ENCODE results near the gene MGAT4B. TPM values are rescaled to one million over a fixed set of nuclear protein-coding genes. Genes with fewer than 3 reads are reported as not detected.
A peak's percentile ranks its signal among the peaks of the same experiment; 100 is the strongest.
"Not testable (repeated sequence)": the region's sequence is repeated elsewhere in the genome, so short reads cannot be mapped to it uniquely, and the experiment has no call there.

MGAT4B gene
- total RNA-seq (2014; rRNA removed; shearing (Covaris generic)) = 97.7 and 99.4 TPM in 2 replicates

DNA sequence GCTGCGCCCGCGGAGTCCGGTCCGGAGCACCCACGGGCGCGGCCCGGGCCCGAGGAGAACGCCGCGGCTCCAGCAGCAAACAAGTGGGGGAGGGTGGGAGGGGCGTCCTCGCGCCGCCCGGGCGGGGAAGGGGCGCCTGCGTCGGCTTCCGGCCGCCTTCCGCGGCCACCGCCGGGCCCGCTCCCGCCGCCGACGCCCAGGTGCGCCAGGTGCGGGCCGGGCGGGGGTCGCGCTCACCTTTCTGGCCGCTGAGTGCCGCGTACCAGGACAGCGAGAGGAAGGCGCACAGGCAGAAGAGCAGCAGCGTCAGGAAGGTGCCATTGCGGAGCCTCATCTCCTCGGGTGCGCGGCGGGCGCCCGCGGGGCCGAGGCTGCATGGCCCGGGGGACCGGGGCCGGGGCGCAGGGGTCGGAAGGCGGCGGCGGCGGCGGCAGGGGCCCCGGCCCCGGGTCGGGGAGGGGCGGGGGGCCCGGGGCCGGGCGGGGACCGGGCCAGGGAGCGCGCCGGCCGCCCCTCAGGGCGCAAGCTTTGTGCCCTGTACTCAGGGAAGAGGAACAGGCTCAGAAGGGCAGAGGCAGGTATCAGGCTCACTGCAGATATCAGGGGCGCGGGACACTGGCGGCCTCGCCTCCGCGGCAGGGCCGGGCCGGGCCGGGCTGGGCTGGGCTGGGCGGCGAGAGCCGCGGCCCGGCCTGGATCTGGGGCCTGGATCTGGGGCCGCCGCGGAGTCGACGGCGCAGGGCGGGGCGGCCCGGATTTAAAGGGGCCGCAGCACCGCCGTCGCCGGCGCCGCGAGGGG is at the start of gene MGAT4B:
TSS of gene MGAT4B (minus strand) at position 617 of the 799 bp plus-strand sequence. CDS start at position 334, 283 bp downstream.
- peak; percentile 75 for DNase-seq (ENCODE audit: low read depth)

DNA sequence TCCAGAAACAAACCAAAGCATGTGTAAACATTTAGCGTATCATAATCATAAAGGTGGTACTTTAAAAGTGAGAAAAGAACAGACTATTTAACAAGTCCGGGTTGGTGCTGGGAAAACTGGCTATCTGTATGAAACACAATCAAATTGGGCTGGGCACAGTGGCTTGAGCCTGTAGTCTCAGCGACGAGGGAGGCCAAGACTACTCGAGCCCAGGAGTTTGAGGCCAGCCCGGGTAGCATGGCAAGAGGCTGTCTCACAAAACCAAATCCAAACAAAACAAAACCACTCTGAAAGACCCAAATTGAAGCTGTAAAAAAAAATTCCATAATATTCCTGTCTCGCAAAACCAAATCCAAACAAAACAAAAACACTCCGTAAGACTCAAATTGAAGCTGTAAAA is 47.7 kb upstream of the MGAT4B start:
- no peak for DNase-seq (ENCODE audit: low read depth)

DNA sequence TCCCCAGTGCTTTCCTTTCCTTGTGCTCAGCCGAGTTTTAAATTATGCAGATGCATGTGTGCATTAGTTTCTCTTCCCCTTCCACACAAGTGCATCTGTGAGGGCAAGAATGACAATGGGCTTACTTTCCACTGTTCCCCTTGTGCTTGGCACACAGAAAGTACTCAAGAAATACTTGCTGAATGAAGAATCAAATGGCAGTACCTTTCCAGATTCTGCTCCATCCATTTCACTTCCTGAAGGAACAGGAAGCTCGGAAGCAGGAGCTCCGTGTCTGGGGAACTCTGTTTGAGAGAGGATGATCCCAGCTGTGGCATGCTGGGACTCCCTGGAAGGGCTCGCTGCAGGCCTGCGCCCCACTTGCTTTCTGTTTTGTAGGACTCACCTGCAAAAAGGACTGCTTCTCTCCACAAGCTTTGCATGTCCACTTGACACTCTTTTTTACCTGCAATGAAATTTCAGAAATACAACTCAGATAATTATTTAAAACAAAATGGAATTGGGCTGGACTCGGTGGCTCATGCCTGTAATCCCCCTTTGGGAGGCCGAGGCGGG is 46.4 kb upstream of the MGAT4B start:
- DNase-seq (ENCODE audit: low read depth) = no peak

DNA sequence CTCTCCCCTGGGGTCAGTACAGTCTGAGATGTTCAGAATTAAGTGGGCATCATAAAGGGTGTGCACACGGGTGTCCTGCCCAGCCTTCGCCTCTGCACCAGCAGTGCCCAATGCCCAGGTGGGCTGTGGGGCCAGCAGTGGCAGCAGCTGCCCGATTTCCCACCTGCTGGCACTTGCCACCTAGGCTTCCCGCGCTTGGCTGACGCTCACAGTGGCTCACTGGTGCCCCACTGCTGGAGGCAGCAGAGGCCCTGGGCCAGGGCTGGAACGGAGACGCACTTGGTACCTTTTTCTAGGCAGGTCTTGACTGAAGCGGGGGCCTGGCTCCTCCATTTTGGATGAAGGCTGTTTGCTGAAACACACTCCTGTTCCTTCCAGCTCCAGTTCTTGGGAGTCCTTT is 35.0 kb upstream of the MGAT4B start:
- no peak for DNase-seq (ENCODE audit: low read depth)

DNA sequence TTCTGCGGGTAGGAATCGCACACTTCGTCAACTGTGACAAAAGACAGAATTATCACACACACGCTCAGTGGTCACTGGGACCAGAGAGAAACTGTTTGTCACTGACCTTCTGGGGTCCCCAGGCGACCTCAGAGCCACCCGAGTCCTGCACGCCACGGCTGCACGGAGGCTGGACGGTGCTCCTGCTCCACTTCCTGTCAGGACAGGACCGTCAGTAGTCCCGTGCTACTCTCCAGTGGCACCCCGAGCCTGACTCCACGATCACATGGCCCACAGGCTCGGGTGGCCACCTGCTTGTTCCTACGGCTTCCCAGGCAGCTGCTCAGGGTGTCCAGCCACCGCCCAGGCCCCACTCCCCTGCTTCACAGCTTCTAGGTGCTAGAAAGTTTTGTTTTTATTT is 34.1 kb upstream of the MGAT4B start:
- DNase-seq (ENCODE audit: low read depth) = no peak

DNA sequence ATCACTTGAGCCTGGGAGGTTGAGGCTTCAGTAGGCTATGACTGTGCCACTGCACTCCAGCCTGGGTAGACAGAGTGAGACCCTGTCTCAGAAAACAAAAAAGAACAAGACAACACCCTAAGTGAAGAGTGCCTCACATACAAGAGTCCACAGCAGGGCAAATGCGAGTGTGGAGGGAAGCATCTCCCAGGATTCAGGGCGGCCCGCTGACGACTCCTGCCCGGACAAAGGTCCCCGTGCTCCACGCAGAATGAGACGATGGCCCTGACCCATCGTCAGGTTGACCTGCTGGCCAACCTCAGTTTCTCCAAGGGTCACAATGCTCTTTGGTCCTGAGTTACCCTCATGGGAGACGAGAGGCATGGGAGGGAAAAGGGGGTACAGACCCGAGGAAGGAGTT is 33.7 kb upstream of the MGAT4B start:
- no peak for DNase-seq (ENCODE audit: low read depth)

DNA sequence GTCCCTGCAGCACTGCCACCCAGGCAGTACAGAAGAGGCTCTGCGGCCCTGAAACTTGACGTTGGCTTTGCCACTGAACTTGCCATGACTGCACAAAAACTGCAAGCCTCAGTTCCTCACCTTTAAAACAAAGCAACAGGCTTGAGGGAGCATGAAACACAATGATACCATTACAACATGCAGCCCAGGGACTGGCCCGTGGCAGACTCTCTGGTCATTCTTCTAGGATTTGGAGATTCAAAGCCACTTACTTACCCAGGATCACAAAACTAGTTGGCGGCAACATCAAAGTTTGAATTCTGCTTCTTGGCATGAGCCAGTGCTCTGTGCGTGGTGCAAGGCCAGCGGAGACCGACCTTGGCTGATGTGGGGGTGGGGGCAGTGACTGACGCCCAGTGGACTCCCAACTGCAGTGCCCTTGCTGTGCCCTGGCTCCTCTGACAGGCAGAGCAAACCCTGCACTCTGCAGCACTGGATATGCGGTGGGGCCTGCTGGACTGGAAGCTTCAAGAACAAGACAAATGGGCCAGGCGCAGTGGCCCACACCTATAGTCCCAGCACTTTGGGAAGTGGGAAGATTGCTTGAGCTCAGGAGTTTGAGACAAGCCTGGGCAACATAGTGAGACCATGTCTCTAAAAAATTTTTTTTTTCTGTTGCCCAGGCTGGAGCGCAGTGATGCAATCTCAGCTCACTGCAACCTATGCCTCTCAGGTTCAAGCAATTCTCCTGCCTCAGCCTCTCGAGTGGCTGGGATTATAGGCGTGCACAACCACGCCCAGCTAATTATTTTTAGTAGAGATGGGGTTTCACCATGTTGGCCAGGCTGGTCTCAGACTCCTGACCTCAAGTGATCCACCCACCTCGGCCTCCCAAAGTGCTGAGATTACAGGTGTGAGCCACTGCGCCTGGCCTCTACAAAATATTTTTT is 32.9 kb upstream of the MGAT4B start:
- no peak for DNase-seq (ENCODE audit: low read depth)

DNA sequence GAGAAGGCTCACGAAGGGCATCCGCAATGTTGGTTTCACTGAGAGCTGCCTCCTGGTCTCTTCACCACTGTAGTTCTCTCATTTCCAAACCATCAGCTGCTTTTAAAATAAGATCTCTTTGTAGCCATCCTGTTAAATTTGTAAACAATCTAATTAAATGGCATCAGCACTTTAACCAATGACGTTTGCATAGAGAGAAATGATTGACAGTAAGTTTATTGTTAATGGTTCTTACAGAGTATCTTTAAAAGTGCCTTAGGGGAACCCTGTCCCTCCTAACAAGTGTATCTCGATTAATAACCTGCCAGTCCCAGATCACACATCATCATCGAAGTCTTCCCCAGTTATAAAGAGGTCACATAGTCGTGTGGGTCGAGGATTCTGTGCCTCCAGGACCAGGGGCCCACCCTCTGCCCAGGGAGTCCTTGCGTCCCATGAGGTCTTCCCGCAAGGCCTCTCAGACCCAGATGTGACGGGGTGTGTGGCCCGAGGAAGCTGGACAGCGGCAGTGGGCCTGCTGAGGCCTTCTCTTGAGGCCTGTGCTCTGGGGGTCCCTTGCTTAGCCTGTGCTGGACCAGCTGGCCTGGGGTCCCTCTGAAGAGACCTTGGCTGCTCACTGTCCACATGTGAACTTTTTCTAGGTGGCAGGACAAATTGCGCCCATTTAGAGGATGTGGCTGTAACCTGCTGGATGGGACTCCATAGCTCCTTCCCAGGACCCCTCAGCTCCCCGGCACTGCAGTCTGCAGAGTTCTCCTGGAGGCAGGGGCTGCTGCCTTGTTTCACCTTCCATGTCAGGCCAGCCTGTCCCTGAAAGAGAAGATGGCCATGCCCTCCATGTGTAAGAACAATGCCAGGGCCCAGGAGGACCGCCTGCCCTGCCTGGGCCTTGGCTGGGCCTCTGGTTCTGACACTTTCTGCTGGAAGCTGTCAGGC is 30.7 kb upstream of the MGAT4B start:
- no peak for DNase-seq (ENCODE audit: low read depth)

DNA sequence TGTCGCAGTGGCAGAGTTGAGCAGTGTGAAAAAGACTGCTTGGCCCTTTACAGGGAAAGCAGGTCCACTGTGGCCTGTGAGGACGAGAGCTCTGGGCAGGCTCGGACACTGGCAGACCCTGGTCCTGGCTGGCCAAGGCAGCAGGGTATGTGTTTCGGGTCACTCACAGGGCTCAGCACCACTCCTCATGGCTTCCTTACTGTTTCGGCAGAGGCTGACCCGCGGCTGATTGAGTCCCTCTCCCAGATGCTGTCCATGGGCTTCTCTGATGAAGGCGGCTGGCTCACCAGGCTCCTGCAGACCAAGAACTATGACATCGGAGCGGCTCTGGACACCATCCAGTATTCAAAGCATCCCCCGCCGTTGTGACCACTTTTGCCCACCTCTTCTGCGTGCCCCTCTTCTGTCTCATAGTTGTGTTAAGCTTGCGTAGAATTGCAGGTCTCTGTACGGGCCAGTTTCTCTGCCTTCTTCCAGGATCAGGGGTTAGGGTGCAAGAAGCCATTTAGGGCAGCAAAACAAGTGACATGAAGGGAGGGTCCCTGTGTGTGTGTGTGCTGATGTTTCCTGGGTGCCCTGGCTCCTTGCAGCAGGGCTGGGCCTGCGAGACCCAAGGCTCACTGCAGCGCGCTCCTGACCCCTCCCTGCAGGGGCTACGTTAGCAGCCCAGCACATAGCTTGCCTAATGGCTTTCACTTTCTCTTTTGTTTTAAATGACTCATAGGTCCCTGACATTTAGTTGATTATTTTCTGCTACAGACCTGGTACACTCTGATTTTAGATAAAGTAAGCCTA is 29.8 kb upstream of the MGAT4B start:
- DNase-seq (ENCODE audit: low read depth) = peak; percentile 57

DNA sequence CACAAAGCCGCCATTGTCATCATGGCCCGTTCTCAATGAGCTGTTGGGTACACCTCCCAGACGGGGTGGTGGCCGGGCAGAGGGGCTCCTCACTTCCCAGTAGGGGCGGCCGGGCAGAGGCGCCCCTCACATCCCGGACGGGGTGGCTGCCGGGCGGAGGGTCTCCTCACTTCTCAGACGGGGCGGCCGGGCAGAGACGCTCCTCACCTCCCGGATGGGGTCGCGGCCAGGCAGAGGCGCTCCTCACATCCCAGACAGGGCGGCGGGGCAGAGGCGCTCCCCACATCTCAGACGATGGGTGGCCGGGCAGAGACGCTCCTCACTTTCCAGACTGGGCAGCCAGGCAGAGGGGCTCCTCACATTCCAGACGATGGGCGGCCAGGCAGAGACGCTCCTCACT is 28.2 kb upstream of the MGAT4B start:
- not testable (repeated sequence) for DNase-seq (ENCODE audit: low read depth)

DNA sequence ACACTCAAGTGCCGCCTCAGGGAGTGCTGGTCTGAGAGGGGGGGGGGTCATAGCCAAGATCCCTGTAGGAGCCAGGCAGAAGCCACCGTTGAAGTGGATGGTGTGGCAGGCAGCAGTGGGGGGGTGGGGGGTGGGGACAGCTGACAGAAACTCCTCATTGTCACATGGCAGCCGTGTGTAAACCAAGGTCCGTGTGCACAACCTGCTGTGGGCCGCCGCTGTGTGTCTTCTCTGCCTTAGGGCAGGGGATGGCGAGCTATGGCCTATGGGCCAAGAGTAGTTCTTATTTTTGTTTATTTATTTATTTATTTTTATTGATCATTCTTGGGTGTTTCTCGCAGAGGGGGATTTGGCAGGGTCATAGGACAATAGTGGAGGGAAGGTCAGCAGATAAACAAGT is 27.5 kb upstream of the MGAT4B start:
- no peak for DNase-seq (ENCODE audit: low read depth)

DNA sequence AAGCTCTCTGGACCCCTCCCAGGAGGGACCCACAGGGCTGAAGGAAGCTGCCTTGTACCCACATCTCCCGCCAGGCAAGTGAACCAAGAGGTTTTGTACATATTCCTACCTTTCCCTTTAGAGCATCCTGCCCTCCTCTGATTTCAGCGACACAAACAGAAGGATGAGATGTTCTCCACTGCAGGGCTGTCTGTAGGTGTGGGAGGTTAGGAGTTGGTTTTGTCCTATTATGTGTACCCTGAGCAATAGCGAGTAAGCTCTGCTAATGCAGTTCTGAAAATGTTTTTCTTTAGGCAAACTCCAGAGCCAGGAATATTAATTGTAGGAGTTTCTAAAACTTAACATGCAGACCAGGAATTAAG is 27.0 kb upstream of the MGAT4B start:
- DNase-seq (ENCODE audit: low read depth) = no peak

DNA sequence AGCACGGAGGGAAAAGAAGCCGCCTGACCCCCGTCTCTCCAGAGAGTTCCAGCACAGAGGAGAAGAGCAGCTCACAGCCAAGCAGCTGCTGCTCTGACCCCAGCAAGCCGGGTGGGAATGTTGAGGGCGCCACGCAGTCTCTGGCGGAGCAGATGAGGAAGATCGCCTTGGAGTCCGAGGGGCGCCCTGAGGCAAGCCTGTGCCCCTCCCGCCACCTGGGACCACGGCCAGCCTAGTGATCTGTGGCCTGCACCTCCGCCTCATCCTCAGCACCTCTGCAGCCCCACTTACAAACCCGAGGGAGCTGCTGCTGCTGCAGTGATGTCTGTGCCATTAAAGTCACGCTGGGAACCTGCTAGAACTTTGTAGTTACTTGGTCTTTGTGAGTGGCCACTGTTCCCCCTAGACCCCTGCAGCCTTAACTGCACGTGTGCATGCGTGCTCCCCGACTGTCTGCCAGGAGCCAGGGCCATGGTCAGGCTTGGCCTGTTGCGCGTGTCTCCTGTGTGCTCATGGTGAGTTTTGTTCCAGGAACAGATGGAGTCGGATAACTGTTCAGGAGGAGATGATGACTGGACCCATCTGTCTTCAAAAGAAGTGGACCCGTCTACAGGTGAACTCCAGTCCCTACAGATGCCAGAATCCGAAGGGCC is 26.5 kb upstream of the MGAT4B start:
- DNase-seq (ENCODE audit: low read depth) = no peak

DNA sequence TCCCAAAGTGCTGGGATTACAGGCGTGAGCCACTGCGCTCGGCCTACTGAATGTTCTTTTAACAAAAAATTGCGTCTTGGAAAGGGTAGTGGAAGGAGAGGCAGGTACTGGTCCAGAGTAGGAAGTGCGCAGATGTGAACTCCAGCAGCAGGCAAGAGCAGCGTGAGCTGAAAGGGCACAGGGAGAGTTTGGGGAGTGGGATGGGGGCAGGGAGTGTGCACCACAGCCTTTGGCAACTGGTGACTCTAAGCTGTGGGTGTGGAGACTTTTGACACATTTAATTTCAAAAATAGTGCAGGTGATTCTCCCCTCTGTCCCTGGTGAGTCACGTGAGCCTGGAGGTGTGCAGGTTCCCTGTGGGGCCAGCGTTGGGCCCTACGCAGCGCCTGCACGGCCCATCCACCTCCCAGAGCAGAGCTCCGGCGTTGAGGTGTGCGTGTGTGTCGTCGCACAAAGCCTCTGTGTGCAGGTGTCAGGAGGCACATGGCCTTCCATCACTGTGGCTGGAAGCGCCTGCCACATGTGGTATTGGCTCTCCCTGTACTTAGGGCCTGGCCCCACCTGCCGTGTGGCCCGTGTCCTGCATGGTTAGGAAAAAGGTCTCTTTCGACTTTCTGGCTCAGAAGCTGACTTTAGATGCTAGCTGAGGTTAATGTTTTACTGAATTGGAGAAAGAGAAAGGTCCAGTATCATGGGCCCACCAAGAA is 25.5 kb upstream of the MGAT4B start:
- no peak for DNase-seq (ENCODE audit: low read depth)

DNA sequence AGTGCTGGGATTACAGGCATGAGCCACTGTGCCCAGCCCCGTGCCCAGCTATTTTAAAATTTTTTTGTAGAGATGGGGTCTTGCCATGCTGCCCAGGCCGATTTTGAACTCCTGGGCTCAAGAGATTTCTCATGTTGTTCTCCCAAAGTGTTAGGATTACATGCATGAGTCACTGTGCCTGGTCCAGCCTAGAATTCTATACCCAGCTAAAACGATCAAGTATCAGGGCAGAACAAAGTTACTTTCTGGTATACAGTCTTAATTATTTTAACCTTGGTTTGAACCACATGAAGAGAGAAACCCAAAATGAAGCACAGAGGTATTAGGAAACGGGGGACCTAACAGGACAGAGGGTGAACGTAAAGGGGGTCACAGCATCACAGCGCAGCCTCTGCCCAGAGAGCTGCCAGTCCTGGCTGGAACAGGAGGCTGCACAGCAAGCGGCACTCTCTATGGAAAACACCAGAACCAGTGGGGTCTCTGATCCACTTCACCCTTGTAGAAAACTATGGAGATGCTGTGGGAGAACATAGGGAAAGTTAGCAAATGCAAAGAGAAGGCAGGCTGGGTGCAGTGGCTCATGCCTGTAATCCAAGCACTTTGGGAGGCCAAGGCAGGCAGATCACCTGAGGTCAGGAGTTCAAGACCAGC is 24.3 kb upstream of the MGAT4B start:
- DNase-seq (ENCODE audit: low read depth) = no peak

DNA sequence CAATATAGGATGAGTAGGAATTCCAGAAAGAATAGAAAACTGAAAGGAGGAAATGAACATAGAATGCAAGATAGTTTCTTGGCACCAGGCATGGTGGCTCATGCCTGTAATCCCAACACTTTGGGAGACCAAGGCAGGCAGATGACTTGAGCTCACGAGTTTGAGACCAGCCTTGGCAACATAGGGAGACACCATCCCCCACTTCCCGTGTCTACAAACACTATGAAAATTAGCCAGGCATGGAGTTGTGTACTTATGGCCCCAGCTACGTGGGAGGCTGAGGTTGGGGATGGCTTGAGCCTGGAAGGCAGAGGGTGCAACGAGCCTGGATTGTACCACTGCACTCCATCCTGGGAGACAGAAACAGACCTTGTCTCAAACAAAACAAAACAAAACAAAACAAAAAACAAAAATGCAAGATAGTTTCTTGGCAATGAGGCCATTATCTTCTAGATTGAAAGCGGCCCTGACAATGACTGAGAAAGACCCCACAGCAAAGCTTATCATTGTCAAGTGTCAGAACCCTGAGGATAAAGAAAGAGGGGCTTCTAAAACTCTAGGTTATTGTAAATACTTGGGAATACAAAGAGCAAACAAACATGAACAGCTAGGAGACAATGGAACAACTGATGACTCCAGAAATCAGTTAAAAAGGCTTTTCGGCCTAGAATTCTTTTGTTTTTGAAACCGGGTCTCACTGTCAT is 23.2 kb upstream of the MGAT4B start:
- DNase-seq (ENCODE audit: low read depth) = no peak

DNA sequence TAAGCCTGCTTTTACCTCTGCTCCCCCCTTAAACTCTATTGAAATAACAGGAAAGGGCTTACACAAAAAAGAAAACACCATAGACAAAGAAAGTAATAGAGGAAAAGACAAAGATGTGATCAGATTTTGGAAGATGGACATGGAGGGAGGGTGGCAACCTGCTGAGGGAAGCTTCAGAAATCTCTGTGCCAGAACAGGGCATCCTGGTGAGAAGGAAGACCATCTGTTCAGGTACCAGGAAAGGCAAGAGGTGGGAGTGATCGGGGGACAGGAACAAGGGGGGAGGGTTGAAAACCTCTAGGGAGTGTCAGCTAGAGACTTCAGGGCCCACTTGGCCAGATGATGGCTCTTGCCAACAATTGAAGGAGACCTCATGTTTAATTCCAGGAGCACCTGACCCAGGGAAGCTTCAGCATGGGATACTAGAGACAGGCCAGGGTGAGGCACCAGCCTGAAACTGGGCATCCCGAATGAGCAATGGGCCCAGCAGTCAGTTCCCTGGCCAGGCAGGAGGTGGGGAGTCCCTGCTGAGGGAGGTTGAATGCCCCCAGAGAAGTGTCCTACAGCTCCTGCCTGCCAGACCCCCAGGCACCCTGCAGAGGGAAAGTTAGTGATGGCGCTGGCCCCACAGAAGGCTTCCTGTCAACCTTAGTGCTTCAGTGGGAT is 22.2 kb upstream of the MGAT4B start:
- no peak for DNase-seq (ENCODE audit: low read depth)

DNA sequence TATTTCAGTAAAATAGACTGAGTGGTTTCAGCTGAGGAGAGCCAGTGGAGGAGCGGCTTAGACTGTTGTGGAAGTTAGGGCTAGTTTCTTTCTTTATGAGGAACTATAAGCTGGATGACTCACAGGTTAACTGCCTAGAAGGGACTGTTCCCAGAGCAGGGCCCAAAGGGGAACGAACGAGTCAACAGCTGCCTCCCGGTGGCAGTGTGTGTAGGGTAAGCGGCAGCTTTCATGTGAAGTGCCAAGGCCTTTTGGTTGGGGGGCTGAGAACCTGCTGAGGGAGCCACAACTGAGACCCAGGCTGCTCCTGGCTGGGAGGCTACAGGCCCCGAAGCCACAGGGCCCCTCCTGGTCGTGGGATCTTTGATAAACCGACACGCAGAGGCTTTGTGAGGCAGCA is 21.0 kb upstream of the MGAT4B start:
- peak; percentile 70 for DNase-seq (ENCODE audit: low read depth)

Measured in RPMI7951 (cell line).